Ovary (tissue), 3 donors: ENCODE data around the gene AFAP1.

Source experiments
- EP300 ChIP-seq: sonication (generic); formaldehyde crosslinking; IDR thresholded peaks from one replicate; pipeline ENCODE4 v1.6.1; 2017; ENCODE audit warnings: antibody characterized with exemption
- TF ChIP-seq, protein P1 (sequence below), 3 donors: fragments of 450-650 bp in 2 of 3; fragments of 200-600 bp in 1 of 3; IDR thresholded peaks; one replicate each; pipeline versions ENCODE4 v1.5.1 to v1.8.0; 2016 to 2022; ENCODE audit warnings: antibody characterized with exemption in 3 of 3, mild to moderate bottlenecking in 1 of 3
- donor health status: DM: no; HTN: no; CAD: no.

- TF ChIP-seq, protein P1, sequence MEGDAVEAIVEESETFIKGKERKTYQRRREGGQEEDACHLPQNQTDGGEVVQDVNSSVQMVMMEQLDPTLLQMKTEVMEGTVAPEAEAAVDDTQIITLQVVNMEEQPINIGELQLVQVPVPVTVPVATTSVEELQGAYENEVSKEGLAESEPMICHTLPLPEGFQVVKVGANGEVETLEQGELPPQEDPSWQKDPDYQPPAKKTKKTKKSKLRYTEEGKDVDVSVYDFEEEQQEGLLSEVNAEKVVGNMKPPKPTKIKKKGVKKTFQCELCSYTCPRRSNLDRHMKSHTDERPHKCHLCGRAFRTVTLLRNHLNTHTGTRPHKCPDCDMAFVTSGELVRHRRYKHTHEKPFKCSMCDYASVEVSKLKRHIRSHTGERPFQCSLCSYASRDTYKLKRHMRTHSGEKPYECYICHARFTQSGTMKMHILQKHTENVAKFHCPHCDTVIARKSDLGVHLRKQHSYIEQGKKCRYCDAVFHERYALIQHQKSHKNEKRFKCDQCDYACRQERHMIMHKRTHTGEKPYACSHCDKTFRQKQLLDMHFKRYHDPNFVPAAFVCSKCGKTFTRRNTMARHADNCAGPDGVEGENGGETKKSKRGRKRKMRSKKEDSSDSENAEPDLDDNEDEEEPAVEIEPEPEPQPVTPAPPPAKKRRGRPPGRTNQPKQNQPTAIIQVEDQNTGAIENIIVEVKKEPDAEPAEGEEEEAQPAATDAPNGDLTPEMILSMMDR (IDR thresholded peaks at IDR 0.05): no peak
- TF ChIP-seq EP300: no peak
Measured at GRCh38 chr4:7810783-7811535, 128.7 kb downstream of the AFAP1 start.
